GM18498 (cell line): ENCODE results near the gene PFKFB4.
"Not testable (repeated sequence)": the region's sequence is repeated elsewhere in the genome, so short reads cannot be mapped to it uniquely, and the experiment has no call there.

Experiments
- ATAC-seq: cut with Tn5 transposase; IDR thresholded peaks from one replicate; pipeline ENCODE4 v1.9.1; 2021; ENCODE audit warnings: mild to moderate bottlenecking, moderate library complexity; ENCODE audit not compliant: unreplicated experiment

PFKFB4 gene

GRCh38 chr3:48502728-48503168 lies 53.9 kb downstream of the PFKFB4 start:
- no peak for ATAC-seq

GRCh38 chr3:48502121-48502520 lies 54.5 kb downstream of the PFKFB4 start:
- ATAC-seq: no peak

DNA sequence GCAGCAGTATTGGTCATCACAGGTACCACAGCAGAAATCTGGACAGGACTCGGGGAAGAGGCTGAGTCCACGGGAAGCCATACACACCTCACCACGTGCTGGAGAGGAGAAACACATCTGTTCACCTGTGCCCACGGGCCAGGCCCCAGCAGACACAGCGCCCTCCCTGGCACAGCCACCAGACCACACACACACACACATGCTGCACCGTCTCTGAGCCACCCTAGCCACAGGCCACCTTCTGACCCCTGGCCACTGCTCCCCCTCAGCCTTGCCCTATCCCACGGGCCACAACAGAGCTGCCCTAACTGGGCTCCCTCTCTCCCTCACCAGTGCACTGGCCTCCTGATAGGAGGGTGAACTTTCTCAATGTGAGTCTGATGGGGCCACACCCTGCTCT lies 55.4 kb downstream of the PFKFB4 start:
- ATAC-seq: no peak

GRCh38 chr3:48500656-48501055 lies 55.9 kb downstream of the PFKFB4 start:
- ATAC-seq: no peak

- no peak for ATAC-seq
Measured at GRCh38 chr3:48493203-48493501, 63.5 kb downstream of the PFKFB4 start.

DNA sequence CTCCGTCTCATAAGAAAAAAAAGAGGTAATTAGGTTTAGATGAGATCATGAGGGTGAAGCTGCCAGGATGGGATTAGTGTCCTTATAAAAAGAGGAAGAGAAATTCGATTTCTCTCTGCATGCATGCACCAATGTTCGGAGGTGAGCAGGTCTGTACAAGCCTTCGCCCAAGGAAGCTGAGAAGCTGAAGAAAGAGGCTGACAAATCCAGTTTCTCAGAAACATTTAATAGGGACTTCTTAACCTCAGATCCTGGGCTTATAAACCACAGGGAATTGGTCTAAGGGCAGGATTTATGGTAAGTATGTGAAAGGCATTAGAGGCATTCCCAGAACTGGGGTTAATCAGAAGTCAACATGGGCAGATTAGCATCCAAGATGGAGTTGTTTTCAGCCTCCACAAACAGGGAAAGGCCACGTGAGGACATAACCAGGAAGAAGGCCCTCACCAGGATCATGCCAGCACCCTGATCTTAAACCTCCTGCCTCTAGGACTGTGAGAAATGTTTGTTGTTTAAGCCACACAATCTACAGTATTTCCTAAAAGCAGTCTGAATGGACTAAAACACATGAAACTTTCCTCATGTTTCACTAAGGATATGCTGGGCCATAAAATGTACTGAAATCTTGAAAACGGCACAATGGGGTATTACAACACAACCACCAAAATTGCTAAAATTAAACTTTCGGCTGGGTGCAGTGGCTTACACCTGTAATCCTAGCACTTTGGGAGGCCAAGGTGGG lies 64.0 kb downstream of the PFKFB4 start:
- no peak for ATAC-seq

DNA sequence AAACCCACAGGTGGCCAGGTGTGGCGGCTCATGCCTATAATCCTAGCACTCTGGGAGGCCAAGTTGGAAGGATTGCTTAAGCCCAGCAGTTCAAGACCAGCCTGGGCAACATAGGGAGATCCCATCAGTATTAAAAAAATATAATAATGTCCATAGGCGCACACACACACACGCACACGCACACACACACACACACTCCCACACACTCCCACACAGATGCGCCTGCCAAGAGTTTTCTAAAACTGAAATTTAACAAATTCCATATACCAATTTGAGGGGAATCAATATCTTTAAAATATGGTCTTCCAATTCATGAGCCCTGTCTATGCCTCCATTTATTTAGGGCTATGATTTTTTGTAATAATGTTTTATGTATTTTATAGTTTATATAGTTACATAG lies 69.7 kb downstream of the PFKFB4 start:
- ATAC-seq: no peak

GRCh38 chr3:48482822-48483221 lies 73.8 kb downstream of the PFKFB4 start:
- not testable (repeated sequence) for ATAC-seq

DNA sequence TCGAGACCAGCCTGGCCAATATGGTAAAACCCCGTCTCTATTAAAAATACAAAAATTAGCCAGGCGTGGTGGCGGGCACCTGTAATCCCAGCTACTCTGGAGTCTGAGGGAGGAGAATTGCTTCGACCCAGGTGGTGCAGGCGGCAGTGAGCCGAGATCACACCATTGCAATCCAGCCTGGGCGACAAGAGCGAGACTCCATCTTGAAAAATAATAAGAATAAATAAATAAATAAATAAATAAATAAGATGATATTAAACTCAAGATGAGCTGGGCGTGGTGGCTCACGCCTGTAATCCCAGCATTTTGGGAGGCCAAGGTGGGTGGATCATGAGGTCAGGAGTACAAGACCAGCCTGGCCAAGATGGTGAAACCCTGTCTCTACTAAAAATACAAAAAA lies 75.7 kb downstream of the PFKFB4 start:
- not testable (repeated sequence) for ATAC-seq

- ATAC-seq: peak; percentile 65
Measured at GRCh38 chr3:48478626-48479555, 77.7 kb downstream of the PFKFB4 start.

- ATAC-seq: no peak
Measured at GRCh38 chr3:48477959-48478520, 78.6 kb downstream of the PFKFB4 start.

GRCh38 chr3:48476426-48477053 lies 80.1 kb downstream of the PFKFB4 start:
- no peak for ATAC-seq

- ATAC-seq: no peak
Measured at GRCh38 chr3:48475188-48475587, 81.4 kb downstream of the PFKFB4 start.

DNA sequence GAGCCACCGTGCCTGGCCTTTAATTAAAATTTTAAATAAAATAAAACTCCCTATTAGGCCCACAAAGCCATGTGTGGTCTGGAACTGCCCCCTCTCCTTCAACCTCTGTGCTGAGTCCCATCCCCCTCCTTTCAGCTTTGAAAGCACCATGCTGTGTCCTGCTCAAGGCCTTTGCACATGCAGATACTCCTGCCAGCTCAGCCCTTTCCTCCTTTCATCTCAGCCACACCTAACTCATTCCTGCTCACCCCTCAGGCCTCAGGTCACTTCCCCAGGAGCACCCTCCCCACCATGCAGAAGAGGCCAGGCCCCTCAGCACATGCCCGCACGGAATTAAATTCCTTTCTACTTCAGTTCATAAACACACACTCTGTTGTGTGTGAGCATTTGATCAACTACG lies 82.0 kb downstream of the PFKFB4 start:
- no peak for ATAC-seq

GRCh38 chr3:48474031-48474430 lies 82.6 kb downstream of the PFKFB4 start:
- ATAC-seq: not testable (repeated sequence)

DNA sequence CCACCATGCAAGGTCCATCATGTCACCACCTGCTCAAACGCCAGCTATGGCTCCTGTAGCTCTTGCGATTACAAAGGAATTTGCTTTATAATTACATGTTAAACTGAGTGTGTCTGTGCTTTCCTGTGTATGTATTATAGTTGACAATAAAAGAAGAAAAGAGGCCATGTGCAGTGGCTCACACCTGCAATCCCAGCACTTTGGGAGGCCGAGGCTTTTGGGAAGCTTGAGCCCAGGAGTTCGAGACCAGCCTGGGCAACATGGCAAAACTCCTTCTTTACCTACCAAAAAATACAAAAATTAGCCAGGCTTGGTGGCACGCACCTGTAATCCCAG lies 83.0 kb downstream of the PFKFB4 start:
- ATAC-seq: no peak

GRCh38 chr3:48472923-48473616 lies 83.5 kb downstream of the PFKFB4 start:
- ATAC-seq: peak; percentile 78

DNA sequence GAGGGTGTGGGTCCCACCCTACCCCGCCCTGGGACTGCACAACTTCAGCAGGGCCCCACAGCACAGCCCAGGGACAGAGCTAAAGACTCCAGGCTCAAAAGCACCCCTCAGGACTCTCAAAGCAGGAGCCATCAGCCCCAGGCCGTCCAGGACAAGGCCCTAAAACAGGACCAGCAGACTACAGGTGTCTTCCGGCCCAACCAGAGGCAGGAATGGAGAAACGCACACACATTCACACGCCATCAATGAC lies 84.0 kb downstream of the PFKFB4 start:
- ATAC-seq: no peak

DNA sequence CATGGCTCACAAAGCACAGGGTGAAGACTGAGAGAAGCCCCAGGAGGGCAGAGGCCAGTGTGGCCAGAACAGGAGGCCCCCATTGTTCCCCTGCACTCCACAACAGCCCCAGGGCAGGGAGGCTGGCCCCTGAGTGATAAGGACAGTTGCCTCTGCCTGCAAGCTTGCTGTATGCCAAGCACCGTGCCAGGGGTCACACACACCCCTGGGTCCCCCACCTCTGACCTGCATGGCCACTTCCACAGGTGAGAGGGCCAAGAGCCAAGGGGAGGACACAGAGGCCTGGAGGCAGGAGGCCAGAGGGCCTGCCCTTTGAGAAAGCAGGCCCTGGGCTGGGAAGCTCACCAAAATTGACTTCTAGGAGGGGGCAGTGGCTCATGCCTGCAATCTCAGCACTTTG lies 86.3 kb downstream of the PFKFB4 start:
- ATAC-seq: no peak

DNA sequence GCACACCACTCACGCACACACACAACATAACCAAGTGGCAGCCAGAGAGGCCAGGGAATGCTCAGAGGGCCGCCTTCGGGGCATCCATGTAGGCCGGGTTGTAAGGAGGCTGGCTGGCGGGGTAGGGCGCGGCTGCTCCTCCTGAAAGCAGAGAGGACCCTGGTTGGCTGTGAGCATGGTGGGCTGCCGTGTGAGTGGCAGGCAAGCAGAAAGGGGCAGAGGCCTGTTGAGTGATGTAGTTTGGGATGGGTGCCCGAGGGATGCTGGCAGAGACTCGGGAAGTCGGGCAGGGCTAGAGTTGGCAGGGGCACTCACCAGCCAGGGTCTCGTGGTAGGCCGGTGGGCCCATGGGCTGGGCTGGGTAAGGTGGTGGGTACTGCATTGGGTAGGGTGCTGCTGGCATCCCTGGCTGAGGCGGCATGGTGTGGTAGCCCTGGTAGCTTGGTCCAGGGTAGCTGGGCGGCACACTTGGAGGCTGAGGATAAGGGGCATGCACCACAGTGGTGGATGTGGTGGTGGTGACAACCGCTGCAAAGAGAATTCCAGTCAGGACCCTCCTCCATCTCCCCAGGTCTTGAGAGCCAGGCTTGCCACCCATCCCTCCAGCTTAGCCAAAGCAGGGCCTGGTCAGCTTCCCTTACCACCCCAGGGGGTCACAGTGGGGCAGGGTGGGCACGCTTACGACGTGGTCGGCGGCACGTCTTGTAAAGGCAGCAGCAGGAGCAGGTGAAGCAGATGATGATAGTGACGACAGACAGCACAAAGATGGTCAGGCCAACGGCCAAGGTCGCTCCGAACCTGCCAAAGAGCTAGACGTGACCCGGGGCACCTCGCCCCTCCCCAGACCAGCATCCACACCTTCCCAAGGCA lies 87.3 kb downstream of the PFKFB4 start:
- ATAC-seq: no peak
